Thyroid gland (tissue), 4 donors: ENCODE data around the gene MED17.
"Not testable (repeated sequence)": the region's sequence is repeated elsewhere in the genome, so short reads cannot be mapped to it uniquely, and the experiment has no call there.

Experiments used
- CTCF ChIP-seq, 6 experiments: fragments of 200-600 bp in 3 of 6; fragments of 450-650 bp in 3 of 6; sonication (generic) in 3 of 6; IDR thresholded peaks; one replicate each; pipeline ENCODE4 v1.5.1; 2016 to 2019; ENCODE audit warnings: antibody characterized with exemption in 6 of 6, mild to moderate bottlenecking in 2 of 6, inconsistent platforms in 1 of 6, moderate library complexity in 1 of 6
- POLR2A ChIP-seq, 2 donors: fragments of 450-650 bp; IDR thresholded peaks; one replicate each; pipeline ENCODE4 v1.6.1; 2017; ENCODE audit warnings: antibody characterized with exemption in 2 of 2, mild to moderate bottlenecking in 2 of 2, moderate library complexity in 1 of 2

- TF ChIP-seq CTCF, POLR2A (IDR thresholded peaks at IDR 0.05): not testable (repeated sequence)
Observed at GRCh38 chr11:93759123-93759522, 25.0 kb upstream of the MED17 start.
